Activated CD8-positive, alpha-beta memory T cell treated with anti-CD3 and anti-CD28 coated beads, Interleukin-2, amount 50 U/mL, for 4 hours (primary cell): ENCODE data around the gene ANKRD44.

ENCODE experiments used
- DNase-seq: peaks from one replicate; pipeline ENCODE4 v3.0.0-alpha.2; 2020

Gene ANKRD44

DNA sequence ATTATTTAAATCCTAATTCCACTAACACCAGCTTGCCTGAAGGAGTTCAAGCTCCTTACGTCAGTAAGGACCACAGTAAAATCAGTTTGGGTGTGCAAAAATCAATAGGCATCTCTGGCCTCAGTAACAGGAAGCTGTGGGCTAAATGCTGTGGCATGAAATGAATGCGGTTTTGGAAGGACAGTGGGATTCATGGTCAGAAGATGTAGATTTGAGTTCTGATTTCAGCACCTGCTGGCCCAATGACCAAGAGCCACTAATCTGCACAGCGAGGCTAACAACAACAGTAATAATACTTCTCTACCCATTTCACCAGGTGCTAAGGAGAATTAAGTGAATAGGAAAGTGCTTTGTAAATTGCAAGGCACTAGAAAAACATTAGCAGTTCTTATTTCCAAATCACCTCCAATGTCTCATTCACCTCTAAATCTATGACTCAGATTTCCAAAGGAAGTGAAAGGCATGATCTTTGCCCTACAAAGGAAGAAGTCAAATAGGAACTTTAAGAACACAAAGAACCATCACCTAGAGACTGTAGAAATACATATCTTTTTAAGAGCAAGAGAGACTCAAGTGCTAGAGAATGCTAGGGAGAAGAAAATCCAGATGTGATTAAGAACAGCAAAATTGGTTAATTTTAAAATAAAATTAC is 172.6 kb downstream of the ANKRD44 start:
- no peak for DNase-seq

DNA sequence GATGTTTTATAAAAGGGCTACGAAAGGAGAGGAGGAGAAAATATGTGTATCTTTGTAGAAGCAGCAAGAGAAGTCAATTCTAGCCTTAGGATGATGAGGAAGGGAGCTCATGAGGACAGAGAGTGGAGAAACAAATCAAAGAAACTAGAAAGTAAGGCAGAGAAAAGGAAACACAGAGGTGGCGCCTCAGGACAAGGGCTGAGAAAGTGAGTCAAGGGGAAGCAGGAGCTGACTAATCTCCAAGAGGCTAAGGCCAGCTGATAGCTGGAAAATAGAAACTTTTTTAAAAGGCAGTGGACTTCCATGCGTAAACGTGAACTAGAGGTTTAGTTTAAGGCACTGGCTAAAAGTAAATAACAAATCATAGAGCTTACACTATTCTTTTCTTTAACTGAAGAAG is 173.3 kb downstream of the ANKRD44 start:
- no peak for DNase-seq

DNA sequence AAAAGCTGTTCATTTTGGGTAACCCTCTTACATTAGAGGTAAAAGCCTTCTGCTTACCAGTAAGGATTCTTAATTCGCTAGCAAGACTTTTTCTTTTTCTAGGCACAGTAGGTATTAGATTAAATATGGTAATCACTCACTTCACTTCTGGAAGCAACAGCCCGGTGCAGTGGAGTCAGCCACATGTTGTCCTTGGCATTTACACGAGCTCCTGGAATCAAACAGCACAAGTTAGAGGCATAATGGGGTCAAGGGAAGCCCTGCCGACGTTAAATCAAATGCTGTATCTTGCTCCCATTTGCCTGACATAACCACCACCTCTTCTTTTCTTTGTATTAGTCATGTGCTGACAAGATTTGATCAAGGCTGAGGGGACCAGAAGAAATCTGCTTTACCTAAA is 174.1 kb downstream of the ANKRD44 start:
- DNase-seq = no peak

DNA sequence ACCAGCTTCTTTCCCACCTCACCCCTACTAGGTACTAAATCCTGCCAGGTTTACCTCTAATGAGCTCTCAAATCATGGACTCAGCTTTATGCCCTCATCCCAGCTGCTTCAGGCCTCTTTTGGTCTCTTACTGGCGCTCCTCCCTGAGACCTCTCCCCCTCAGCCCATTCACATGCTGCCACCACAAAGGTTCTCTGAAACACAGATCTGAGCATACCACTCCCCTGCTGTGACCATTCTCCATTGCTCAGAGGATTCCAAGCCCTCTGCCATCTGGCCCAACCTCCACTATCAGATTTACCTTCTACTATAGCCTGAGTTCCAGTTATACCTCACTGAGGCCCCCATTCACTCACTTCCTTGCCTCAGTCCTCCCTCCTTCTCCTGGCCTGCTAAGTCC is 174.8 kb downstream of the ANKRD44 start:
- no peak for DNase-seq

DNA sequence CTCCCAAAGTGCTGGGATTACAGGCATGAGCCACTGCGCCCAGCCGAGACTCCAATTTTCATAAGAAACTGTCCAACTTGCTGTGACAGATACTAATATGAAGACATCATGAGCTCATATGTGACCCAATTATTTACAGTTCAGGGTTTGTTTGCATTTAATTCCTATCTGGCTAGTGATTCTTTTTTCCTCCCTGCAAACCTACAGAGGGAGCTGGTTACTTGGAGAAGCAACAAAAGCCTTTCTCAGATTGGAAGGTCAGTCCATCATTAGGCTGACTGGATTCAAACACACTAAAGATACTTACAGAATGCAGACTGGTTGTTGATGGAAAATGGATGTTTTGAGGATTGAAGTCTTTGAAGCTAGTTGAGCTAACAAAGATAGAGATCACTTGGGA is 176.4 kb downstream of the ANKRD44 start:
- no peak for DNase-seq

DNA sequence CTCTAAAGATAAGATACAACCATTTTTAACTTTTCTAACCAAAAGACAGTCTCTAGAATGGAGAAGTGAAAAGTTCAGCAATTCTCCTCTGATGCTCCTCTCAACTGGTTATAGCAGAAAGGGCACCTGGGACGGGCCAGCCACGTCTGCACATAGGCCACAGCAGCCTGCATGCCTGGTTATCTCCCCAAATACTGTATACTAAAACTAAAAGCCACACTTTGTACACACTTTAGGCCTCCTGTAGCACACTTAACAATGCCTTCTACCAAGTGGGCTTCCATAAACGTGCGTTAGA is 179.1 kb downstream of the ANKRD44 start:
- no peak for DNase-seq

DNA sequence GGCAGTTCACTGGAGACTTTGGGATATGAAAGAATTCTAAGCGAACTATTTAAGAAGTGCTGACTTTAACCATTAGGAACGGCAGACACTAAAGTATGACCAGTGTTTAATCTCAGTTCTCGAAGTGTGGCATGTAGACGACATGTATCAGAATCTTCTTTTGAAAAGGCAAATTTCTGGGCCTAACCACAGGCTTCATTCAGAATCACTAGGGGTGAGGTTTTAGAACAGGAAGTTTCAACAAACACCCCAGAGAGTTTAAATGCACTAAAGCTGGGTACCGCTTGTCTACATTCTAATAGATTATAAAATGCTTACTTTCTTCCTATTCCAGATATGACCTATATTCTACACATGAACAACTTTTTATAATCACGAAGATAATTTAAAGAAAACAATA is 180.3 kb downstream of the ANKRD44 start:
- DNase-seq = no peak

DNA sequence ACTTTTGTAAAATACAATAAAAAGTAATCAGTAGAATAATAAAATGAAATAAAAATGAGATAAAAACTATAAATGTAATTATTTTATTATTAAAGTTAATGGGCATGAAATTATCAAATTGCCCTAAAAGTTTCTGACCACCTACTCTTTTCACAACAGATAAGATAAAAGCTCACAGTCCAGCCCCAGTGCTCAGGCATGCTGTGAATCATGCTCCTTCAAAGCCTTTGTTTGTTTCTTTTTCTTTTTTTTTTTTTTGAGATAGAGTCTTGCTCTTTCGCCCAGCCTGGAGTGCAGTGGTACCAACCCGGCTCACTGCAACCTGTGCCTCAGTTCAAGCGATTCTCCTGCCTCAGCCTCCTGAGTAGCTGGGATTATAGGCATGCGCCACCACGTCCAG is 181.7 kb downstream of the ANKRD44 start:
- DNase-seq = no peak

DNA sequence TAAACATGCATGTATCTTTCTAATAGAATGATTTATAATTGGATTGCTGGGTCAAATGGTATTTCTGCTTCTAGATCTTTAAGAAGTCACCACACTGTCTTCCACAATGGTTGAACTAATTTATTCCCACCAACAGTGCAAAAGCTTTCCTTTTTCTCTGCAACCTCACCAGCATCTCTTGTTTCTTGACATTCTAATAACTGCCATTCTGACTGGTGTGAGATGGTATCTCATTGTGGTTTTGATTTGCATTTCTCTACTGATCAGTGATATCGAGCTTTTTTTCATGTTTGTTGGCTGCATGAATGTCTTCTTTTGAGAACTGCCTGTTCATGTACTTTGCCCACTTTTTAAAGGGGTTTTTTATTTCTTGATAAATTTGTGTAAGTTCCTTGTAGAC is 182.5 kb downstream of the ANKRD44 start:
- DNase-seq = no peak

DNA sequence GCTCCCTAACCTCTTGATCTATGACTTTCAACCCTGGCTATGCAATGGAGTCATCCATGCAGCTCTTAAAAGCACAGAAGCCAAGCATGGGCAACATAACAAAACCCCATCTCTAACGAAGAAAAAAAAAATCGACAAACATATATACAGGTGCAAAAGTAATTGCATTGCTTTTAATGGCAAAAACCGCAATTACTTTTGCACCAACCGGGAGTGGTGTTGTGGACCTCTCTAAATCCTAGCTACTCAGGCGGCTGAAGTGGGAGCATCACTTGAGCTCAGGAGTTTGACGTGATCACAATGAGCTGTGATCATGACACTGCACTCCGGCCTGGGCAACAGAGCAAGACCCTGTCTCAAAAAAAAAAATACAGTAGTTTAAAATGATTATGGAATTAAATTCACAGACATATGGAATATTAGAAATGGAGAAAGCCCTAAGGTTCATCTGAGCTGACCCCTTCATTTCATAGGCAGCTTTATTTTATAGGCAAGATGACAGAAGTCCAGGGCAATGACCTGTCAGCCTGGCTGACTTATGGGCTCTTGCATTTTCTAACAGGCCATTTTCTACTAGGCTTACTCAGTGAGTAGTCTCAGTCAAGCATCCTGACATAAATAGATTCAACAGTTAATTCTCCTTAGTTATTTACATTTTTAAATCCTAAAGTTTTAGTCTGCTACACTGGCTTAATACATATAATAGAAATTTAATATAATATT is 183.8 kb downstream of the ANKRD44 start:
- DNase-seq = no peak

DNA sequence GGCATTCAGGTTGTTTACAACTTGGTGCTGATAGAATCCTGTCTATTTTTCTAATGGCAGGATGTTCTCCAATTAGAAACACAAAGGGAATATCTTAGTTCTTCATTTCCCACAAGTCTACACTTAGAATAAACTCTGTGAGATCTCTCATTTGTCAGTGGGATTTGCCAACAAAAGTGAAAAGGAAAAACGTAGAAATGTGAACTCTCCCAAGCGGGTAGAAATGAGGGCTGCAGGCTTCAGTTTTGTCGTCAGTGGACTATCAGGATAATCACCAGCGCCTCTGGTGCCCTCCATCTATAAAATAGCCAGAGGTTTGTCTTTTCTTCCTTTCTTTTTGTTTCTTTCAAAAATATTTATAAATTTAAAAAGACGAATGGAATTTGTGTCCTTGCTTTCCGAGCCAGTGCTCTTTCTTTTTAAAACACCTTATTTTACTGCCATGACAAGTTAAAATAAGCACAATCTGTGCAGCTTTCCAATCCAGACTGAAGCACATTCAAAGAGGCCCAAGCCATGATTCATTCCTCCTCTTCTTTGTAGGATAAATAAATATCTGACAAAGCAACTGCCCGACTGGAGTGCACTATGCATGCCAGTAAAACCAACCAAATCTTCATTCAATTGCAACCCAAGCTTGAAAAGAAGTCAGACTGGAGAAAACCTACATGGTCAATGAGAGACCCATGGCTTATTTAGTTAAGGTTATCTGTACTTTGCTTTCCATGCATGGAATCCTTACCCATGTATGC is 185.8 kb downstream of the ANKRD44 start:
- no peak for DNase-seq

DNA sequence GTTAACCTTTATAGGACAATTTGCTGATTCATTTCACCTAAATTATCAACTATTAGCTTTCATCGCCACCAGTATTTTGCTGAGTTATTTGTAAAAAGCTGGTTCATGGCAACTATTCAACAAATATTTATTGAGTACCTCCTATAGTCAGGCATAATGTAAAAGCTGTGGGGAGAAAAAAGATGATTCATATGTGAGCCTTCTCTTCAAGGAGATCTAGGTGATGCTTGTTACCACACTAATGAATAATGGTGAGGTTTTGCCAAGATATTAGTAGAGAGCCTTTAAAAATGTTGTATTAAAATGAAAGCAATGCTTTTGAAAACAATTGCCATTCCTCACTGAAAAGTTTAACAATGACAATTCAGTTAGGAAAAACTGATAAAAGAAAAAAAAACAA is 187.8 kb downstream of the ANKRD44 start:
- DNase-seq = no peak

DNA sequence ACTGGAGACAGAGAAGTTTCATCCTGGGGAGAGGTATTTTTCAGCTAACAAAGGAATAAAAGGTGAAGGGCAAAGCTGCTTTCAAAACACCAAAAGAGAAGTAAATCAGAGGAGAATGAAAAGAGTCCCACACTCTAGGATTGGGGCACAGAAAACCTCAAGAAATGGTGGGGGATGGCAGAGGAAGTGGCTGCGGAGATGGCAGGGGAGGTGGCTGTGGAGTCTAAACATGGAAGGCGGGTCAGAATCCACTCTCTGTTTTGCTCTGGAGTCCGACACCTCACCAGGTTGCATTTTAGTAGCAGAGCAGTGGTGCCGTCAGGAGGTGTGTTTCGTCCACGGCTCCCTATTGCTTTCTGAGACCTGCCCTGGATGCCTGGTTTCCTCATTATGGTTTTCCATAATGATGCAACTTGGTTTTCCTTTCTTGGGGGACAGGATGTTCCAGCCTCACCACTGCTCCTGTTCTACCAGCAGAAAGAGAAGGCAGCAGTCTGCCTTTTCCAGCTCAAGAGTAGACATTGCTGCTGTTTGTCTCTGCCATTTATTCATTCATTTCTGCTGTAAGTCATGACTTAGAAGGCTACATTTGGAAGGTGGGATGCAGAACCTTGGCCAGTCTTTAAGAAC is 188.7 kb downstream of the ANKRD44 start:
- DNase-seq = no peak

DNA sequence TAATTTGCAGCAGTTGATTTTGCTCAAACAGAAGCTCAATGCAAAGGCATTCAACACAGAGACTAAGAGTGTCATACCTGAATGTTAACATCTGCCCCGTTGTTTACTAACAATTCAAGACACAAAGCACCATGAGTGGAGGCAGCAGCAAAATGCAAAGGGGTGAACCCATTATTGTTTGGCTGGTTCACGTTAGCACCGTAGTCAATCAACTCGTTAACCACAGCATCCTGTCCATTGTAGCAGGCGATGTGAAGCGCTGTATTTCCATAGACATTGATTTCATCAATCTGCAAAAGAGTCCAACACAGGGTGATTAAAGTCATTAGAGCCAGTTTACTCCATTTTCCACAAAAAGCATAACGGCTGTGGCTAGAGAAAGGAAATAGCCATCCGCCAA is 189.3 kb downstream of the ANKRD44 start:
- DNase-seq = no peak

DNA sequence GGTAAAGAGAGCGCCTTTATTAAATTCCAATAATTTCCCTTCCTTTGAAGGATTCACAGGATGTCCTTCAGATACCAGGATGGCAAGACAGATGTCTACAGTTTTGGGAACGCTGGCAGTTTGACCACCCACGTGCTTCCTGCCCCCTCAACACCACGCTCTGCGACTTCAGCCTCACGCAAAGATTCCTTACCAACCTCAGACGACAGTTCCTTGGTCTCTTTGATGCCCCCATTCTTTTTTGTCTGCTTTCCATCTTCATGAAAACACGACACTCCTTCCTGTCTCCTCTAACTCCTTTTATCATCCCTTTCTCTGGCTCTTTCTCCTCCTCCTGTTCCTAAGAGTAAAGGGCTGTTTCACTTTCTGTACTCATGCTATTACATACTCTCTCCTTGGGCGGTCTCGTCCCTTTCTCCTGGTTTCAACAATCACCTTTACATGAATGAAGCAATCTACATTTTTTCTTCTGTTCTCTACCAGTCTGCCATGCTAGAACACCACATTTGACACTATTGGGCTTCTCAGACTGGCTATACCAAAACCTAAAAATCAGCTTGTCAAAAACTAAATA is 194.2 kb downstream of the ANKRD44 start:
- no peak for DNase-seq

DNA sequence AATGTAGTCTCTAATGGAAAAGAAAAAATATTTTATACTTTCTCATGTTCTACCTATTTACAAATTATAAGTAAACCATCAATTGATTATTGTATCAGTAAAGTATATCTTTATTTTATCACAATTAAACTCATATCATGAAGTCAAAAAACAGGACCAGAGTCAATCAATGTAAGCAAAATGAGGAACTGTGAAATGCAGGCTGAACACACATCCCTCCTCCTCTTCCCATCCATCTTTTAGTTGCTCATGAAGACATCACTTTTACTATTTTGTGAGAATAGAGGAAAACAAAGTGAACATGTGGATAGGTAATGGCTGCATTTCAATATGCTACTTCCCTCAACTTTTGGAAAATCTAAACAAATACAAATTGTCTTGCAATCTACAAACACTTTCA is 195.3 kb downstream of the ANKRD44 start:
- no peak for DNase-seq

DNA sequence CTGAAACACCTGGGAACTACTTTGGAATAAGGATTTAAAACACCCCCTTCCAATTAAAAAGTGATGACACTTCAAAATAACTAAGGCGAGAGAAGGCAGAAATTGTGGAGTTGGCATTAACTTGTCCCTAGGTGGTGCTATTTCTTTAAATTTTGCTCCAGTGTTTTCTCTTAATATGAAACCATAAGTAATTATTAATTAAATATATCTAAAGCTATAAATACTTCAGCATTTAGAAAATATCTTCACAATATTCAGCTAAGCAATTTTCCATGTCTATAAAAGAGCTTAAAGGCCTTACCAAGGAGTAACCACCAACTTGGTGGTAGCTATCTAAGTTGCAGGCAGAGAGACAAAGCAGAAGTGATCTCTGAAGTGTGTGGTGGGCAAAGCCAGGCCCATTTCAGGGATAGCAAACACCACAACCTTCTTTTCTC is 197.3 kb downstream of the ANKRD44 start:
- DNase-seq = no peak

DNA sequence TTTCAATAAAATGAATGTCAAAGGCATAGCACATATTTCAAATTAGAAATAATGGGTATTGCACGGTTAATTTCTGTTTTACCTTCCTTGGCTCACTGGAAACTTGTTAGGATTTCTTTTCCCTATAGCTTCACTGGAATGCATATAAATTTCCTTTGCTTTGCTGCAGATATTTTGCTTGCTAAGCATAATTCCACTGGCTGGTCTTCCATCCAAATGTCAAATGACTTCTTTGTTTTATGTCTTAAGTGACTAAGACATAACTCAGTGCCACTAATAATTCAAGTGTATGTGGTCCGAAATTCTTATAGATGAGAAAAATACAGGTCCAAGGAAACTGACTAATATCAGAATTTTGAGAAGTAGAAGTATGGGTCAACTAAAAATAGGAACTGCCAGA is 201.3 kb downstream of the ANKRD44 start:
- DNase-seq = no peak

DNA sequence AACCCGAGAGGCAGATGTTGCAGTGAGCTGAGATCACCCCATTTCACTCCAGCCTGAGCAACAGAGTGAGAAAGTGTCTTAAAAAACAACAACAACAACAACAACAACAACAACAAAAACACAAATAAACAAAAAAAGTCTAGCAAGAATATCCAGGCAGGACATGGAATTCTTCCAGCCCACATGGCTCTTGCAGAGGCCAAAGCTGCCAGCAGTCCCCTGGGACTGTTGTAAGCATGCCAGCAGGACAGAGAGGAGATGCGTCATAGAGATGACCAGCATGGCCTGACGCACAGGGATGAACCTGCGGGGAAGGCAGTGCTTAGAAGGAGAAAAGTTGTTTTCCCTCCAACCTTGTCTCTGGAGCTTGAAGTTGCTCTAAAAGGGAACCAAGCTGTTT is 201.8 kb downstream of the ANKRD44 start:
- DNase-seq = no peak

DNA sequence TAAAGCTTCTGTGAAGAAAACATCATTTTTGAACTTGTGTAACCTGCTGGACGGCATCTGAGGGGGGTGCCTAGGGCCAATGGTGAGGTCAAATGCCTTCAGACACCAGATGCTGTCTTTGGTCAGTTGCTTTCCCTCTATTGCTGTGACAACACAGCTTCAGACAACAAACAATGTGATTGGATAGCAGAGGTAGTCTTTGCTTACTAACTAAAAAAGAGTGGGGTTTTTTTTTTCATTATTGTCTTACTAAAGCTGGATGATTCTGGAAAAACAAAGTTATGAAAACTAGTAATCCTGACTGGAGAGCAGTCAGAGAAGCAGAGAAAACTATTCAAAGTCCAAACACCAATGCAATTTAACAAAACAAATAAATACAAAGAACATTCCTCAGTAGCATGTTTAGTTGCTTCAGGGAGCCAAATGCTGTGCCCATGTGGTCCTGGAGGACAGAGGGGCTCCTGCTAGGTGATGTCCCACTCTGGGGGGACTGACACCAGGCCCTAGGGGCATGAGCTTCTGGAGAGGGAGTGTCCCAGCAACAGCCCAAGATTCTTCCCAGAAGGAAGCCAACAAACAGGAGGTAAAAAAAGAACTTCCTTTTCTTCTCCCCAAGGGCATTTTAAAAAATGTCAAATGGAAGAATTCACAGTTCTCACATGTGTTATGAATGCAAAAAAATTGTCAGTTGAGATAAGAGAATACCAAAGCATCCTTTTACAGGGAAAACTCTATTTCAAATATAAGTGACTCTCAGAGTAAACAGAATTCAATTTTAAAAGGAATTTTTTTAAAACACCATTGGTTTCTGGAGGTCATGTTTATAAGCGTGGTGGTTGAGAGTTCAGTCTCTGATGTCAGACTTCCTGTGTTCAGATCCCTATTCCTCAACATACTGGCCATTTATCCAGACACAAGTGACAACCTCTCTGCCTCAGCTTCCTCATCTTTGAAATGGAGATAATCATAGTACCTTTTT is 203.0 kb downstream of the ANKRD44 start:
- DNase-seq = no peak

DNA sequence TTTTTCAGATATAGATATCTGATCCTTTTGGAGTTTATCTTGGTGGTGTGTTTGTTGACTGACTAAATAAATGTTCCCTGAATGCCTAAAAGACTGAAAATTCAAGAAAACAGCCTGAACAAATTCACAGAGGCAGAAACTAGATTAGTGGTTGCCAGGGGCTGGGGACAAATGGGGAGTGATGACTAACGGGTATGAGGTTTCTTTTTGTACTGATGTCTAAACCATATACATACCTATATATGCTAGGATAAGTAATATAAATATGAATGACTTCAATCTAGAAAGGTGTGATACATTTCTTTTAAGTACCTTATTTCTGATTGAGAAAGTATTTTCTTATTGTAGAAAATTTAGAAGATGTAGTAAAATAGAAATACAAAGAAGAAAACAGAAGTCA is 207.2 kb downstream of the ANKRD44 start:
- no peak for DNase-seq

DNA sequence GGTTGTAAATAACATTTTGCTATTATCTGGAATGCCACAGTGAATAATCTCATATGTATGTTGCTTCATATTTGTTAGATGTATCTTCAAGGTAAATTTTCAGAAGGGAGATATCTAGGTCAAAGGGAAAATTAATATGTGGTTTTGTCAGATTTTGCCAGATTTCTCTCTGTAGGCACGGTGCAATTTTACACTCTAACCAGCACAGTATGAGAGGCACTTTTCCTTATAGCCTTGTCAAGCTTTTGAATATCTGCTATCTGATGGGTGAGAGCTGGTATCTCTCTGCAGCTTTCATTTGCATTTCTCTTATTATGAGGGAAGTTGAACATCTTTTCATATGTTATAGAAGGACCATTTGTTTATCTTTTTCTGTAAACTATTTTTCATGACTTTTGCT is 208.3 kb downstream of the ANKRD44 start:
- no peak for DNase-seq
